Measurements from ENCODE around the gene DRD5. TPM values are rescaled to one million over a fixed set of nuclear protein-coding genes. Genes with fewer than 3 reads are reported as not detected.

Gene DRD5
- total RNA-seq: not detected in 2 replicates

DNA sequence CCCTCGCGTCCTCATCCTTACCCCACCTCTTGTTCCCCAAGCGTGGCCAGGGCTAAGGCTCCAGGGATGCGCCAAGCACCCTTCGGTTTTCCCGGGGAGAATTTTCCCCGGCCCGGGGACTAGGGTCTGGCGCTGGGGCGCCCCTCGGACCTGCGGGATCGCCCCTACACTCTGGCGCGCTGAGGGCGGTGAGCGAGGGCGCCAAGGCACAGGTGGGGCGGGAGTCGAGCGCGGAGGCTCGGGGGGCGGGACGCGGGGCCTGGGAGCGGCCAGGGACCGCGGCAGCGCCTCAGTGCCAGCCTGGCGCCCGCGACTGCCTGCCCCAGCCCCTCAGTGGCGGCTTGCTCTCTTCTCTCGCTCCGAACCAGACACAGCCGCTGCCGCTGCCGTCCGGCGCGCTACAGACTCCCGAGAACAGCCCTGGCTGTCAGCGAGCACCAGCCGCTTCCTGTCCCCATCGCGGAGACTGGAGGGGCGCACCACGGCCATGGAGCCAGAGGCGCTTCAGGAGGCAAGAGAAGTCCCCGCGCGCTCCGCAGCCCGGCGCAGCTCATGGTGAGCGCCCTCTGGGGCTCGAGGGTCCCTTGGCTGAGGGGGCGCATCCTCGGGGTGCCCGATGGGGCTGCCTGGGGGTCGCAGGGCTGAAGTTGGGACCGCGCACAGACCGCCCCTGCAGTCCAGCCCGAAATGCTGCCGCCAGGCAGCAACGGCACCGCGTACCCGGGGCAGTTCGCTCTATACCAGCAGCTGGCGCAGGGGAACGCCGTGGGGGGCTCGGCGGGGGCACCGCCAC lies at the start of gene DRD5:
DRD5 (plus strand) TSS at position 292 of the 793 bp plus-strand sequence; CDS start at position 688, 396 bp downstream.

Other genes starting within 250 kb of the DRD5 start
- gene SLC2A9, start 239.9 kb downstream of the DRD5 start, total RNA-seq: 19.0 and 26.5 TPM in 2 replicates